HG03095 (cell line): ENCODE measurements around the gene SERGEF.
A peak's percentile ranks its signal among the peaks of the same experiment; 100 is the strongest.

Experiments used
- ATAC-seq: cut with Tn5 transposase; IDR thresholded peaks from one replicate; pipeline ENCODE4 v1.9.1; 2021; ENCODE audit warnings: moderate library complexity; ENCODE audit not compliant: unreplicated experiment

Gene SERGEF

DNA sequence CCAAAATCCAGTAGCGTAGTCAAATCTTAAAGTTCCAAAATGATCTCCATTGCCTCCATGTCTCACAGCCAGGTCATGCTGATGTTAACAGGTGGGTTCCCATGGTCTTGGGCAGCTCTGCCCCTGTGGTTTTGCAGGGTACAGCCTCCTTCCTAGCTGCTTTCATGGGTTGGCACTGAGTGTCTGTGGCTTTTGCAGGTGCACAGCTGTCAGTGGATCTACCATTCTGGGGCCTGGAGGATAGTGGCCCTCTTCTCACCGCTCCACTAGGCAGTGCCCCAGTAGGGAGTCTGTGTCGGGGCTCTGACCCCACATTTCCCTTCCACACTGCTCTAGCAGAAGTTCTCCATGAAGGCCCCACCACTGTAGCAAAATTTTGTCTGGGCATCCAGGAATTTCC is 145.5 kb downstream of the SERGEF start:
- no peak for ATAC-seq

DNA sequence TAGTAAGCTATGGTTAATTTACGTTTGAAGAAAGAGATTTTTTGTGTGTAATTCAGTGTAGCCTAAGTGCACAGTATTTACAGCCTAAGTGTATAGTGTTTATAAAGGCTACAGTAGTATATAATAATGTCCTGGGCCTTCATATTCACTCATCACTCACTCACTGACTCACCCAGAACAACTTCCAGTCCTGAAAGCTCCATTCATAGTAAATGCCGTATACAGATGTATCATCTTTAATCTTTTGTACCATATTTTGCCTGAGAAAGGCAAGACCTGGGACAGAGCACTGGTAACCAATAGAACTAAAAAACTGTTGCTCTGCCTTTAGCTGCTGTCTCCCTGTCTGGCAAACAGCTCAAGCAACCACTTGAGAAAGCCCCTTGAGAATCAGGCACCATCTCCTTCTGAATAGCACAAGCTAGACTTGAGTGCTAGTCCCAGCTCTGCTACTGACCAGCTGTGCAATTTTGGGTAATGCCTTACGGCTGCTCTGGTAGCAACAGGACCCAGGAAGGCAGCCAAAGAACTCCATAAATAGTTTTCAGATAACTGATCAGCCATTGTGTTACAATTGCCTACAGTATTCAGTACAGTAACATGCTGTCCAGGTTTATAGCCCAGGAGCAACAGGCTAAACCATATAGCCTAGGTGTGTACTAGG is 146.9 kb downstream of the SERGEF start:
- ATAC-seq: no peak

DNA sequence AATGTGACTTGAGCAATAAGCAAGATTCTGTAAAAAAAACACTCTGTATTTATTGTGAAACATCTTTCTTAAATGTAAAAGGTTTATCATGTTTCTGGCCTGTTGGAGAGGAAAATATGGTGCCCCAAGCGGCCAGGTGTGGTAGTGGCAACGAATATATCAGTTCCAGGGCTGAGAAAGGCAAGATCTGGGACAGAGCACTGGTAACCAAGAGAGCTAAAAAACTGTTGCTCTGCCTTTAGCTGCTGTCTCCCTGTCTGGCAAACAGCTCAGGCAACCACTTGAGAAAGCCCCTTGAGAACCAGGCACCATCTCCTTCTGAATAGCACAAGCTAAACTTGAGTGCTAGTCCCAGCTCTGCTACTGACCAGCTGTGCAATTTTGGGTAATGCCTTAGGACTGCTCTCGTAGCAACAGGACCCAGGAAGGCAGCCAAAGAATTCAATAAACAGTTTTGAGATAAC is 148.3 kb downstream of the SERGEF start:
- no peak for ATAC-seq

DNA sequence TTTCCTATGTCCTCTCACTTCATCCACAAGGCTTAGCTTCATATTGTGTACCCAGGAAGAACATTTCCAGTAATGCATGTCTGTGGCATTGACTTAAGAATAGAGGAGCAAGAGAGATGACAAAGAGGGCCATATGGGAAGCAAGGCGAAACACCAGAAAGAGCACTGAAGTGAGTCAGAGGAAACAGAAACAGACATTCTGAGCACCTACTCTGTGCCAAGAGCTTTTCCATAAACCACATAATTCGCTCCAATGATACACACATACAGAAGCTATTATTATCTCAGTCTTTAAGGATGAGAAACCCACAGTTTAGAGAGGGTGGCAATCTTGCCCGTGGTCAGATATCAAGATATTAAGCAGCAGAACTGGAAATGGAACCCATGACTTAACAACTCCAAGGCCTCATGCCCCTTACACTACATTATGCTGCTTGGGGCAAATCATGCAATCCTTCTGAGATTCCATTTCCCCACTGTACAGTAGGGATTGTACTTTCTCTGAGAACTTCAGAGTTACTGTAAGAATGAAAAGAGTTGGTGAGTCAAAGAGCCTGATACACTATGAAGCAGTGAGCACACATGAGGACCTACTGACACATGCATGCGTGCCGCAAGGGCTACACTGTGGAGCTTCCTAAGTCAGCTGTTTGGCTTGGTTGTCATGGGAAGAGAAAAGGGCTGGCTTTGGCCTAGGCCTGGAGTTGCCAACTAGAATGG is 151.7 kb downstream of the SERGEF start:
- no peak for ATAC-seq

DNA sequence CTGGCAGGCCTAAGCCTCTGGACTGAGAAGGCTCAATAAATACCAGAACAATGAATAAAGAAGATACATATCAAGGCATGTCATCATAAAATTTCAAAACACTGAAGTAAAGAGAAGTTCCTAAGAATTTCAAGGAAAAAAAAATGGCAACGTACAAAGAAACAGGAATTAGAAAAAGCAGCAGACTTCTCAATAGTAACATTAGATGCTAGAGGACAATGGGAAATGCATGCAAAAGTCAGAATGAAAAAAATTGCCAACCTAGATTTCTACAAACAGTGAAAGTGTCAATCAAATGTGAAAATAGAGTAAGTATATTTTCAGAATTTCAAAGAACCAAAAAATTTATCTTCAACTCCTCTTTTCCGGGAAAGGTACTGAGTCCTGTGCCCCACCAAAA is 153.3 kb downstream of the SERGEF start:
- ATAC-seq: no peak

DNA sequence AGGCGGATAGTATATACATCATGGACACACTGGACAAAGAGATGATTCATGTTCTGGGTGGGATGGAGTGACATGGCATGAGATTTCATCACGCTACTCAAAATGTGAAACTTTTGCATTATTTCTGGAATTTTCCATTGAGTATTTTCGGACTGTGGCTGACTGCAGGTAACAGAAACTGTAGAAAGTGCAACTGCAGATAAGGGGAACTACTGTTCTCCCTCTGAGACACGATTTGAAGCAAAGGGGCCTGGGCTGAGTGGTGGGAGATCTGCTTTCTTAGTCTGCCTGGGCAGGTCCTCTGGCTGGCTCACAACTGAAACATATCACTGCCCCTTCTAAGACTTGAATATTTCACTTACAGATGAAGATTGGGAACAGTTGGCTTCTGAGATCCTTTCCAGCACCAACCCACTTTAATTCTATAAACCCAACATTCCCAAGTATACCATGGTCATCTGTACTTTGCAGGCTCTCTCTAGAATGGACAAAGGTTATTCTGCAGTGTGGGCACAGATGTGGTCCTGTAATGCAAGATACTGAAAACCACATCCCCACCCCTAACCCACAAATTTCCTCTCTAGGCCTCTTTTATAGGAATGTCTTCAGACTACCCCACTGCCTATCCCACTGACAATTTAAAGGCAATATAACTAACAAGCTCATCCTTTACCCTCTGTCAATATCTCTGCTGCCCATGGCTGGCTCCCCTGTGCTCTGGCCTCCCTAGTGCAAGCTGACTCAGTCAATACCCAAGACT is 157.1 kb downstream of the SERGEF start:
- peak; percentile 70 for ATAC-seq

DNA sequence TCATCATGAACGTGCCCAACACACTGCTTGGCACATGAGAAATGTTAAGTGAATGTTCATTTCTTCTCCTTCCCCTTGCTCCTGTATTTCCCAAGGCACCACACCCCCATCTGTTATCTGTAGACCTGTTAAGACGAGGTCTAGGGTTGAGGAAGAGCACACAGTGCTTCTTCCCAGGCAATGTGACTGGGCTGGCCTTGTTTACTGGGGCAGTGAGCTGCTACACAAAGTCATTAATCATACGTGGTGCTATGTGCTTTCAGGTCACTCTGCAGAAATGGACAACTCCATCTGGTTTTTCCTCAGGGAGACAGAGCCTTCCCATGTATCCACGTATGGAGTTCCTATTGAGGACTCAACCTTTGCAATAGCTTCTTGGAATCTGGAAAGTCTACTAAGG is 159.6 kb downstream of the SERGEF start:
- ATAC-seq: no peak

DNA sequence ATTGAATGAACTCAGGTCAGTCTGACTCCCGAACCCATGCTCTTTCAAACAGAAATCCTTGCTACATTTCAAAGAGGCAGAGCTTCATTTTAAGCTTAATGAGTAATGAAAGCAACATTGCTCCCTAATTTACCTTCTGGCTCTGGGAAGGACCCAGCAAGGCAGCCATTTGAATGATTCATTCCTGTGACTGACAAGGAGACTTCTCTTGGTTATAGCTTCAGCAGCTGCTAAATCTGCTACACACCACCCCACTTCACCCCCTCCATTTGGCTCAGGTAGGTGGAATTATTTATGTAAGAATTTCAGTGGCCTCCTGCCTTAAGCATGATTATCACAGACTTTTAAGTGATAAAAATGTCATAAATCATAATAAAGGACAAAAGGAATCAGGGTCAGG is 160.6 kb downstream of the SERGEF start:
- ATAC-seq: no peak

DNA sequence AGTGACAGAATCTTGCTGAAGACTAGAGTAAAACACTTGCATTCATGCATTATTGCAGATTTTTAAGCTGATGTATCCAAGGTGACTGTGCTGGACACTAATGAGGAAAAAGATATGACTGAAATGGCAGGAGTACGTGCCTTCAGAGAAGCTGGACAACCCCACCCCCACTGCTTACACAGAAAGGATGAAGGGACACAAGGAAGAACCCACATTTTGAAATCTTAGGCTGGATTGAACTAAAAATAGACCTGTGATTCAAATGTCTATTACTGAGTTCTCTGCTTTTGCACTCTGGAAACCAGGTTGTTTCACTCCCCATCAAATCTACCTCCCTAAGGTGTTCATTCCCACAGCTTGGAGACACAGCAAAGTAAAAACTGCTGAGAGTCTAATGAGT is 161.2 kb downstream of the SERGEF start:
- no peak for ATAC-seq

DNA sequence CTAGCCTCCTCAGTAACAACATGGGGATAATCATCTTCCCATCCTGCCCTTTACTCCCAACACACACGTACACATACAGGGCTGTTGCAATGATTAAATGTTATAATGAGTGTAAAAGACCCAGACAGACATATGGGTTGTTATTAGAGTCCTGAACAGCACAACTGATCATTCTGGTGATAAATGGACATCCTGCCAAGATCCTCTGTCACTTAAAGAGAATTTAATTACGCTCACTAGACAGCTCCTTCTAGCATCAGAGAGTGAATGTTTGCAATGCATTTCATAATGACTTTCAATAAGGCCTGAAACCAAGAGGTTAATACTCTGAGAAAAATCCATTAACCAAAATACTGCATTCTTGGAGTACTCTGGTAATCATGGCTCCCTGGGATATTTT is 162.5 kb downstream of the SERGEF start:
- no peak for ATAC-seq

DNA sequence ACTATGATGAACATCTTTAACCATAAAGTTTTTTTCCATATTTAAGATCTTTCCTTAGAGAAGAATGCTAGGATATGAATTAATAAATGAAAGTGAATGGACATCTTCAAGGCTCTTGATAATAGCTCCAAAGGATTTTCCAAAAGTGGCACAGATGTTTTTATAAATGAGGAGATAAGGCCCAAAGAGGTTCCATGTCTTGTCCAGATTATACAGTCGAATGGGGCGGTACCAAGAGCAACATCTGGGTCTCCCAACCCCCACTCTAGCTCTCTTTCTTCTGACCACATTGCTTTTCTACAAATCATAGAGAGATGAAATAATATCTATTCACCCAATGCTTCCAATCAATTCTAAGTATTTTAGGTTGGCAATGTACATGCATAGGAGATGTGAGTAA is 164.1 kb downstream of the SERGEF start:
- no peak for ATAC-seq

DNA sequence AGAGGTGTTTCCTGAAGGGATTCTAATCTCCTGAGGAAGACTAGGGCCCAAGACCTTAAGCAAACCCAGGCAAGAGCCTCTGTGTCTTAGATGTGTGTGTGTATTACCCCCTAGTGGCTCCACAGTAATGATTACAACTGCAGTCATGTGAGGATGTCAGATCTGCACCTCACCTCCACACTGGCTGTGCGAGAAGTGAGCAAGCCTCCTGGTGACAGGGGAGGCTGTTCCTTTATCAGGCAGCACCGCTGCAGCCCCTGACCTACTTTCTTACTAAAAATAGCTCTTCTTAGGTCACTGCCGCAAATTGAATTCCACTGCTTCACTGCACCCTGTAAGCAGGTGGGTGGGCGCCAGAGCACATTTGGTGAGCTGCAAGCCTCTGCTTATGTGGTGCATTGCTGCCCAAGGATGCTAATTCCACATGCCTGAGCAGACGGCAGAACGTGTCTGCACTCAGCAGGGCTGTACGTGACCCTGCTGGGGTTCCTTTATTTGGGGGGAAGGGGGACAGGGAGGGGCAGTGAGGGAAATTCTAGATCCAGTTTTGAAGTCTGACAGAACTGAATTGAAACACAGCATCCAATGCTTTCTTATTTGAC is 165.9 kb downstream of the SERGEF start:
- ATAC-seq: no peak

DNA sequence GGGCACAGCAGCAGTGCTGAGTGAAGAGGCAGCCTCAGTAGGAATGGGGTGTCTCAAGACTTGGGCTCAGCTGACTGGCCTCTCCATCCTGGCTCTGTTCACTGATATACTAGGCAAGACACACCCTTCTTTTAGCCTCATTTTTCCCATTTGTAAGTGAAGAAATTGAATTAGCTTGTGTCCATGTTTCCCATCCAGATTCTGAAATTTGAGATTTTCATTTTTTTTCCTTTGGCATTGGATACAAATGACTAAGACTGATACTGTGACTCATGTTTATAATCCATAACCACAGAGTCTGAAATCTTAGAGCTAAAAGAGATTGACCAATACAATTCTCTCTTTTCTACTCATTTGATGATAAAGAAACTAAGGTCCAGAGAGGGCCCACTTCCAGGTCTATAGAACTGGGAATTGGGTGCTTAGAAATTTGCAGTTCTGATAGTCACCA is 167.4 kb downstream of the SERGEF start:
- ATAC-seq: no peak

DNA sequence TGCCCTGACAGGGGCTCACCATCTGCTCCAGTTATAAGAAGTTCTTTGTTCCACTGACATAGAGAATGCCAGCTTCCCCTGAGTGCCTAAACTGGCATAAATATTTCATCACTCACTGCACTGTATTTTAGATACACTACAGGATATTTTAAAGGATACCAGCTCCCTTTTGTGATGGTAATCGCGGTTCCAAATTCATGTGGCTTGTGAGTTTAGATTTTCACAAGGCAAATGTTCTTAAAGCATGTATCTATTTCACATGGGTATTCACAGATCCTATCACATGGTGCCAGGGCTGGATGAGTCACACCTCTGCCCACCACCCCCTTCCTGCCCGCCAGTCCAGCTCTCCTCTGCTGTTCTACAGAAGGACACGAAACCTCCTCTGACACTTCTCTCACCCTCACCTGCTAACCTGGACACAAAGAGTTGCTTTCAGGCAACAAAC is 172.7 kb downstream of the SERGEF start:
- ATAC-seq: no peak

DNA sequence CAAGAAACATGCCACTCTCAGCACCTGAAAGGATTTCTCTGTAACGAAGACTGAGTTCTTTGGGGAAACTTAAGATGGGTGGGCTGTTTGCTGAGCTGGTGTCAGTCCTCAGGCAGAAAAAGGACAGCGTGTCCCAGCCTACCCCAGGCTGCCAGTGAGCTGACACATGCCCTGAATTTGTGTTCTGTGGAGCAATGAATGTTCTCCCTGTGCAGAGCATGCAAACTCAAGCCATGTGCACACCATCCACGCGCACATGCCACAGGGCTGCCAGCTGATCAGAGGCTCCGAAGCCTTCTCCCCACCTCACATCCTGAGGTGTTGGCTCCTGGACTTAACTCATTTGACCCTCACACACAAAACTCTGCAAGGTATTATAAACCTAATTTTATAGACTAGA is 173.4 kb downstream of the SERGEF start:
- no peak for ATAC-seq

DNA sequence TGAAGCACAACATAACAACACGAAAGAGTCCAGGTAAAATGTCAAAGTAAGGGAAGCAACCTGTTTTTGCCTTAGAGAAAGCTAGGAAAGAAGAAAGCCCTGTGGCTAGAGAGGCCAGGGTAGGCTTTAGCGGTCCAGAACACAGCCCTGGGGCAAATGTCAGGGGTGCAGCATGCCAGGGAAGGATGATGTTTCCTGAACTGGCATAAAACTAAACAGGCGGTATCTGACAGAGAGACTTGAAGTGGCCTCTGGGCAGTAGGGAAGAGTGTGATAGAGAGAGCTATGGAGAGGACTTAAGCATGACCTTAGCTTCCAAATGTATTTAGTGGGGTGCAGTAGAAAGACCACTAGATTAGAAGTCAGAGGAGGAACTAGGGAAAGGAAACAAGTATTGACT is 174.7 kb downstream of the SERGEF start:
- no peak for ATAC-seq

DNA sequence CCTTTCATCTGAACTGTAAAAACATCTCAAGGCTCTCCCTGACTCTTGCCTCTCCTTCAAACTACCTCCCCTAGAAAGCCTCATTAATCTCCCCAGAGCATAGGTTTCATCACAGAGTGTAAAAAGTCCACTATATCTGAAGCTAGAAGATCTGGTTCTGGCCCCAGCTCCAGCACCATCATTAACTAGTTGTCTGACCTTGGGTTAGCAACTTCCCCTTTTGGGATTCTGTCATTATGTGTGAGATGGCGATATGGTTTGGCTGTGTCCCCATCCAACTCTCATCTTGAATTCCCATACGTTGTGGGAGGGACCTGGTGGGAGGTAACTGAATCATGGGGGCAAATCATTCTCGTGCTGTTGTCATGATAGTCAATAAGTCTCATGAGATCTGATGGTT is 181.0 kb downstream of the SERGEF start:
- no peak for ATAC-seq

DNA sequence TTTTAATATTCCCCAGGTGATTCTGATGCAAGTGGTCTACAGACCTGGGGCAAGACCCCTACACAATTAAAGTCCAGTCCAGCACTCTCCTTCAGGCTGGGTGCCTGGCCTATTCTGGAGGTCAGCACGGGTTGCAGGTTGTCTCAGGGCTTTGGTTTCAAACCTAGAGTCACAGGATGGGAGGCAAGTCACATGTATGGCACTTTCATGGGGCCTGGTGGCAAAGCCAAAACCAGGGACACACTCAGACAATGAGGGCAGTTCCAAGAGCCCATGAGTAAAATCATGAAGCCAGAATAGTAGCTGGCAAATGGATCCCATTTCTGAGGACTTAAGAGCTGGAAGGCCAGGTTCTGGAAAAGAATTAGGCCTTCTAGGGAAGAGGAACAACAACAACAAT is 181.6 kb downstream of the SERGEF start:
- ATAC-seq: no peak

DNA sequence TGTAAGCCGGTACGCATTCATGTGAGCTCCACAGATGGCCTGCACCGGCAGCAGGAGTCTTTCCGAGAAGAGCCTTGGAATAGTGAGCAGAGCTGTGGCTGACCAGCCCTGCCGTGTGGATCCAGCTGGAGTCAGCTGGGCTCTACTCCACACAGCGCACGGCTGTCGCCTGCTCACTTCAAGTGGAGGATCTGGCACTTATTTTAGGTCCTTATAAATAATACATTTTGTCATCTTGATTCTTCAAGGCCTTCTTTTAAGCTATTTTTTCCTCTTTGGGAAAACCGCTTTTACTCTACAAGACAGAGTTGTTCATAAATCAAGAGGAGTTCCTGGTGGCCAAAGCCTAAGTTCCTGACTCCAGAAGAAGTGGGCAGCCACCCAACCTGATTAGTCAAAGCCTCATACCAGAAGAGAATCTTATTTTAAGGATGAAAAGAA is 184.5 kb downstream of the SERGEF start:
- ATAC-seq: no peak

DNA sequence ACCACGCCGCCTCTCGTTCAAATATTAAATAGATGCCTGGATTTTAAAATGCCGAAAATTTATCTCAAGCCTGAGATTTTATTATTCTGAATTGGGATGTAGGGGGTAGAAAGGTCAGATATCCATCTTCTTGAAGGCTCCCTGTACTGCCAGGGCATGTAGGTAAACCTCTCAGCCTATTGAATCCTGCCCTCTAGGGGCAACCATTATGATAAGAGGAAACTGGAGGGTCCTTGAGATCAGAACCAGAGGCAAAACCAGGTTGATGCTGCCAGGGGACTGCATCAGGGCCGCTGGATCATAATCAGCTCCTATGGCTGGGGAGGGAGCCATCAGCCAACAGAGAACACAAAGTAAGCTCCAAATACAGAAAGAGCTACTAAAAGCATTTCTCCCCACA is 185.8 kb downstream of the SERGEF start:
- ATAC-seq: no peak

DNA sequence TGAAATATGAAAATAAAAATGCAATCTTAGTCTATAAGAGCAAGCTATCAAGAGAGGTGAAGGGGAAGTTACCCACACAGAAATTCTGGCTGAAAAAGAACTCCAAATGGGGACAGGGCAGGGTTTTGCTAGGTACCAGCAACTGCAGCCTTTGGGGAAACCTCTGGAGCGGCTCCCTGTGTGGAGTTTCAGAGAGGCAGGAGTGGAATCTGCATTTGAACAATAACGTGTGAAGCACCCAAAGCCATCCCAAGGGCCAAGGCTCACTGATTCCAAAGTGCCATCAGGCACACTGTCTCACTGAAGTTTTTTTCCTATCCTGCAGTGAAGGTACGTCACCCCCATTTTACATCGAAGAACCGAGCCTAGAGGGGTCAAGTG is 190.5 kb downstream of the SERGEF start:
- ATAC-seq: no peak
